NCI-H526 (cell line): ENCODE measurements around the gene GRK3.
"Not testable (repeated sequence)": the region's sequence is repeated elsewhere in the genome, so short reads cannot be mapped to it uniquely, and the experiment has no call there.

Experiments used
- DNase-seq, 2 experiments: peaks; one replicate each; lab custom pipeline; 2025; lab: John Stamatoyannopoulos, UW

Gene GRK3

DNA sequence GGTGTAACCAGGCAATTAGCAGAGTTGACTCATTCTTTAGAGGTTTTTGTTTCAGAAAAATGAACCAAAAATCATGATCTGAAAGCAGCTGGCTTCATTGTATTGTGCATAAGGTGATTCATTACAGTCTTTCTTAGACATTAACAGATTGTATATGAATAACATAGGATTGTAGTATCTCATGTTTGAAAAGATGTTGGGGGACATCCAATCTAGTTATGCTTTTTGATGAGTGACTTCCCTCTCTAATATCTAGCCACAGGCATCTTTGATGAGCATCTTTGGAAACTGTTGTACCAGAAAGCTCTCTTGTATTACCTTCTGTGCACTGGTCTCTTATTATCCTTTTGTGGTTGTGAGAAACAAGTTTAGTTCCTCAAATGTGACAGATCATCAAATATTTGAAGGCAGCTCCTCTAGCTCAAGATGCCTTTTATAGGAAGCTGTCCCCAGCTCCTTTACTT is 8.3 kb downstream of the GRK3 start:
- no peak for DNase-seq

DNA sequence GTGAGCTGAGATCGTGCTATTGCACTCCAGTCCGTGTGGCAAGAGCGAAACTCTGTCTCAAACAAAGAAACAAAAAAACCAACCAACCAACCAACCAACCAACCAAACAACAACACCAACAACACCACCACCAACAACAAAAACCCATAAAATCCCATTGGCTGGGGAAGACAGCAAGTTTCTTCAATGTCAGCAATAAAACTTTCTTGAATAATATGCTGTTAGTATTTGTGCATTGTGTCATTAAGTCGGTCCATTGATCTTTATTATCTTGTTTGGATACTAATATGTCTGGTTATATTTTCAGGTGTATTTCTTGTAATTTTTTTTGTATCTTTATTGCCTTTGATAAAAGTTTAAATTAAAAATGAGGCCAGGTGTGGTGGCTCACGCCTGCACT is 9.4 kb downstream of the GRK3 start:
- DNase-seq = no peak

DNA sequence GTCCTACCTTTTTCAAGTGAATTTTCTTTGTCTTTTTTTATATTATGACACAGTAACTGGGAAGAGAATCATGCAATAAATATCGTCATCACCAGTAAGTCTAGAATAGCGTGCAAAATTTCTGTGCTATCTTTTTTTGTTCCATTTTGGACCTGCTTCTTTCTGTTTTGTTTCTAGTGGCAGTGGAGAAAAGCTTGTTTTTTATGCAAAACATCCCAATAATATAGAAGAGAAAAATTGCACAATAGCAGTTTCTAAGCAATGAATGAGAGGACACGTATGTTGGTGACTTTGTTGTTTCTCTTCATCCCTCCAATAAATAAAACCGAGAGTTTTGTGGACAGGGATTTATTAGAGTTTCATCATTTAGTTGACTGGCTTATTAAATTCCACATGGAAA is 10.3 kb downstream of the GRK3 start:
- DNase-seq = no peak

DNA sequence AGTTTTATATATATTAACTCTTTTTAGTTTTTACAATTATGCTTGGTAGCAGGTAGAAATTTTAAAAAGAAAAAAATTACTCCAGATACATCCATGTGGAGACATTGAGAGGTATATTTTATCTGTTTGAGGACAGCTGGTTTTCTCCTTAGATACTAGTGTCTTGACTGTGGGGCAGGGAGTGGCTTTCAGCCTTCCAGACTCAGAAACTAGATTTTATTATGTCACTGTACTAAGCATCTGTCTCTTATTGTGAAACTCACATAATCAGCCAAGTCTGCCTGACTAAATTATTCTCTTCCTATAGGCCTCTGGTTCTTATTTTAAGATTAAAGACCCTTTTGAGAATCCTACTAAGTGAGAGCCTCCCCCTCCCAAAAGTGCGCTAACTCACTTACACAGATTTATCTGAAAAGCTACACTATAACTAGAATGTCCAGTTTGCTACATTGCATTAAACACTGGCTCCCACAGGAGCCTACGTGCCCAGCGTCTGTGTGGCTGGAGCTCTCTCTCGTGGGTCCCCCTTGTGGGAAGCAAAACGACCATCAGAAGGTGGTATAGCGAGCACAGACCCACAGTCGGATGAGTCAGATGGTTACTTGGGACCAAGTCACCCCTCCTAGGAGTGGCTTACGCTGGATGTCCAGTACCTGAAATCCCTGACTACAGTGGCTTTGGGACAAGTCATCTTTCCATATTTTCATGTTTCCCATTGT is 11.4 kb downstream of the GRK3 start:
- DNase-seq = not testable (repeated sequence)

DNA sequence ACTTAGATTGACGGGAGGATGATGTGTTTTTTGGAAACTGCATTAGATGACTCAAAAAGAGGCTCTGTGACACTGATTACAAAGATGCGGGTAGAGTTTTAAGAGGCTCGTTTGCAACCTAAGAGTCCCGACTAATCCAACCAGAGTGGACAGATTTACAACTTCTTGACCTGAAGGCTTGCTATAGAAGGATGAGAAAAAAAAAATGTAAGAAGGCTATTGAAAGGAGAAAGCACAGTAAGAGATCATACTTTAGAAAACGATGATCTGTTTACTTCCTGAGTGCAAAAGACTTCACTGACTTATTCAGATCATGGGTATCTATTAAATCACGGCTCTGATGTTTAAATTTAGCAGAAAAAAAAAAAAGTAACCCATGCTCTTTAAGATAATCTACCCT is 17.0 kb downstream of the GRK3 start:
- not testable (repeated sequence) for DNase-seq

DNA sequence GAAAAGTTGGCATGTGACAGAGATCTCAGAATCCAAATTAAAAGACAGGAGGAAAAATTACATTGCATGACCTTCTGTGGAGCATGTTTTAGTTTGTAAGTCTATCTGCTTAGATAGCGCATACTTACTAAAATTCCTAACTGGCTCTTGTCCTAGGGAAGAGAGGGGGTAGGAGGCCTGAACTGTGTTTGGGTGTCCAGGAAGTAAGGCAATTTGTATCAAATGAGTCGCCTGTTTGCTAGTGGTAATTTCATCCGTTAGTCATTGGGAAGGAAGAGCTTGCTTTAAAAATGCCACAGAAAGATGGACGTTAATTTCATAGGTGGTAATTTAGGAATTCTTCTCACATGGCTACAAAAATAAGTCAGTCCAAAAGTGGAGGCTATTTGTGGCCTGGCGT is 18.5 kb downstream of the GRK3 start:
- no peak for DNase-seq

DNA sequence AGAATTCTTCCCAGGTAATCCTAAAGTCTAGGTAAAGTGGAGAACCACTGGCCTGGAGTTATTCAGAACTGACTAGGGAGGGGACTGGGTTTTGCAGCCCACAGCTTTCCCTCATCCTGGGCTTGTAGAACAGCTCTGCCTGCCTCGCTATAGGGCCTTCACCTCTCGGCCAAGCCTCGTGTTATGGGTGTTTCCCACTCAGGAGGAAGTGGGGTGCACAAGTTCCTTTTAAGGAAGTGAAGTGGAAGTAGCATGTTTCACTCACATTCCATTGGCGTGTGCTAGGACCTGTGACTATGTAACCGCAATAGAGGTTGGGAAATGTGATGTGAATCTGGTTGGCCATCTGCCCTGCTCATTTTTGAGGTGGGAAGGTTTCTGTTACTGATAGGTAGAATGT is 20.5 kb downstream of the GRK3 start:
- not testable (repeated sequence) for DNase-seq

DNA sequence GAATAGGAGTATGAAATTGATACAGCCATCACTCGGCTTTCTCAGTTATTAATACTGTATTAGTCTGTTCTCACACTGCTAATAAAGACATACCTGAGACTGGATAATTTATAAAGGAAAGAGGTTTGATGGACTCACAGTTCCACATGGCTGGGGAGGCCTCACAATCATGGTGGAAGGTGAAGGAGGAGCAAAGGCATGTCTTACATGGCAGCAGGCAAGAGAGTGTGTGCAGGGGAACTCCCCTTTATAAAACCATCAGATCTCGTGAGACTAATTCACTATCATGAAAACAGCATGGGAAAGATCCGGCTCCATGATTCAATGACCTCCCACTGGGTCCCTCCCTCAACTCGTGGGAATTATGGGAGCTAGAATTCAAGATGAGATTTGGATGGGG is 25.2 kb downstream of the GRK3 start:
- not testable (repeated sequence) for DNase-seq

DNA sequence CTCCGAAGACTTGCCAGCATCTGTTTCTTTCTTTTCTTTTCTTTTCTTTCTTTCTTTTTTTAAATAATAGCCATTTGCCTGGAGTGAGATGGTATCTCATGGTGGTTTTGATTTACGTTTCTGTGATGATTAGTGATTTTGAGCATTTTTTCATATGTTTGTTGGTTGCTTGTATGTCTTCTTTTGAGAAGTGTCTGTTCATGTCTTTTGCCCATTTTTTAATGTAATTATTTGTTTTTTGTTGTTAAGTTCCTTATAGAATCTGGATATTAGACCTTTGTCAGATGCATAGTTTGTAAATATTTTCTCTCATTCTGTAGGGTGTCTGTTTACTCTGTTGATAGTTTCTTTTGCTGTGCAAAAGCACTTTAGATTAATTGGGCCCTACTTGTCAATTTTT is 28.8 kb downstream of the GRK3 start:
- DNase-seq = not testable (repeated sequence)

DNA sequence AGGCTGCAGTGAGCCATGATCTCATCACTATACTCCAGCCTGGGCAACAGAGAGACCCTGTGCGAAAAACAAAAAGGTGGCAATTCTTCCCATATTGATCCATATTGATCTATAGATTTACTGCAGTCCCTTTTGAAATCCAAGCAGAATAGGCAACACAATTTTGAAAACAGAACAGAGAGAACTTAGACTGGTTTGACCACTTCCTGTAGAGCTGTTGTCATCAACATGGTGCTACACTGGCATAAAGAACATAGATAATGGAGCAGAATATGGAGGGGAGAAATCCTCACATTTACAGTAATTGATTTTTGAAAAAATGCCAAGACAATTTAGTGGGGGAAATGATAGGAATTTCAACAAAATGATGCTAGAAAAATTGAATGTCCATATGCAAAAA is 34.1 kb downstream of the GRK3 start:
- DNase-seq = no peak

DNA sequence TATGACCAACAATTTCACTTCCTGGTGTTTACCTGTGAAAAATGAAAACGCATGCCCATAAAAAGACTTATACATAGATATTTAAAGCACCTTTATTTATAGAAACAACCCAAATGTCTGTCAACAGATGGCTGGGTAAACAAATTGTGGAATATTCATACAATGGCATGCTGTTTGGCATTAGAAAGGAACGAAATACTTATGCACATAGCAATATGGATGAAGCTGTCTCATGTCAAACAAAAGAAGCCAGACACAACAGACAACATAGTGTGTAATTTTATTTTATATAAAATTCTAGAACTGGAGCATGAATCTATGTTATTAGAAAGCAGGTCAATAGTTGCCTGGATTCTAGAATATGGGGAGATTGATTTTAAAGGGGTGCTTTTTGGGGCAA is 38.0 kb downstream of the GRK3 start:
- no peak for DNase-seq

DNA sequence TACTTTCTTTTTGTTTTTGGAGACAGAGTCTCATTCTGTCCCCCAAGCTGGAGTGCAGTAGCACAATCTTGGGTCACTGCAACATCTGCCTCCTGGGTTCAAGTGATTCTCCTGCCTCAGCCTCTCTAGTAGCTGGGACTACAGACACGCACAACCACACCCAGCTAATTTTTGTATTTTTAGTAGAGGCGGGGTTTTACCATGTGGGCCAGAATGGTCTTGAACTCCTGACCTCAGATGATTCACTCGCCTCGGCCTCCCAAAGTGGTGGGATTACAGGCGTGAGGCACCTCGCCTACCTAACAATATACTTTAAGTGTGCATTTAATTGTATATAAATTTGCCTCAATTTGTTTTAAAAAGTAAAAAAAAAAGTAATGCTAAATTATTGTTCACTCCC is 38.4 kb downstream of the GRK3 start:
- no peak for DNase-seq

DNA sequence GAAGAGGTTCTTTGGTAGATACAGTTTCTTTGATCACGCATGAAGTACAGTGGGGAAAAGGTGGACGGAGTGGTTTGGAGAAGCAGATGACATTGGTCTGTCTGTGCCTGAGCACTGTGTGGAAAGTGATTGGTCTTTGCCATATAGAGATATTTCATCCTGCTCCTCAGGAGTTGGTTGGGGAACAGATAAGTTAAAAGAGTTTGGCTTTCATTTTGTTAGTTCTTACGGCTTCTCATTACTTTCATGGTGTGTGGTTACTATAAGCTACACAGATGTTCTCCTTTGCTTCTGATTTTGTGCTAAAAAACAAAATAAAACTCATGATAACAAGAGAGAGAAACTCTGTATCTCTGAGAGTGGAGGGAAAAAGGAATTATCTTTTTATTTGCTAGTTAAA is 40.7 kb downstream of the GRK3 start:
- DNase-seq = not testable (repeated sequence)

DNA sequence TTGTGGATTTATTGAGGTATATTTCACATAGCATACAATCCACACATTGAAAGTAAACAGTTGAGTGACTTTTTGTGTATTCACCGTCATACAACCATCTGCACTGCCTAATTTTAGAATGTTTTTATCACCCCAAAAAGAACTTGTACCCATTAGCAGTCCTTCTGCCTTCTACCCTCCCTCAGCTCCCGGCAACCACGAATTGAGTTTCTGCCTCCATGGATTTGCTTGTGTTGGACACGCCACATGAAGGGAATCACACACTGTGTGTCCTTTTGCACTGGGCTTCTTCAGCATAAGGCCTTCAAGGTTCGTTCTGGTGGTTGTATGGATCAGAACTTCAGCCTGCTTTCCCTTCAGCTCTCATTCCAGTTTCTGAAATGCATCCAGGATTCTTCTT is 41.1 kb downstream of the GRK3 start:
- DNase-seq = not testable (repeated sequence)

DNA sequence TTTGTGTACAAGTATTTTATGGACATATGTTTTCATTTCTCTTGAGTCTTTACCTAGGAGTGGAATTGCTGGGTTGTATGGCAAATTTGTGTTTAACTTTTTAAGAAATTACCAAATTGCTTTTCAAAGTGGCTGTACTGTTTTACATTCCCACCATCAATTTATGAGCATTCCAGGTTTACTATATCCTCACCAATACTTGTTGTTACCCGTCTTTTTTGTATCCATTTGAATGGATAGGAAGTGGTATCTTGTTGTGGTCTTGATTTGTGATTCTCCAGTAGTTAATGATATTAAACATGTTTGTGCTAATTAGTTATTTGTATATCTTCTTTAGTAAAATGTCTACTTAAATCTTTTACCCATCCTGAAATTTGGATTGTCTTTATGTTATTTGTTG is 46.8 kb downstream of the GRK3 start:
- DNase-seq = not testable (repeated sequence)

DNA sequence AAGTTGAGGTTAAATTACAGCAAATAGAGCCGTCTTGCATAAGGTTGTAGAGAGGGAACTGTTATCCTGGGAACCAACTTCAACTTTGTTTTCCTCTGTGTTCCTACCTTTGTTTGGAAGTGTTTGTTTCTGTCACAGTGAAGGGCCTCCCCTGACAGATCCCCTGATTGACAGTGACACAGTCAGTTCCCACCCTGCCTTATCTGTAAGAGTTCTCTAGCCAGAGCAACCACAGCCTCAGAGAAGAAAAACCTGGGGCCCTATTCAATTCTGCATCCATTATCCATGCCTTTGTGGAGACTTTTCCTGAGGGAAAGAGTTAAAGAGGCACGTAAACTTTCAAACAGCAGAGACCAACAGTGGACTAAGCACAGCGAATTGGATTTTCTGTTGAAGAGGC is 48.7 kb downstream of the GRK3 start:
- DNase-seq = not testable (repeated sequence)

DNA sequence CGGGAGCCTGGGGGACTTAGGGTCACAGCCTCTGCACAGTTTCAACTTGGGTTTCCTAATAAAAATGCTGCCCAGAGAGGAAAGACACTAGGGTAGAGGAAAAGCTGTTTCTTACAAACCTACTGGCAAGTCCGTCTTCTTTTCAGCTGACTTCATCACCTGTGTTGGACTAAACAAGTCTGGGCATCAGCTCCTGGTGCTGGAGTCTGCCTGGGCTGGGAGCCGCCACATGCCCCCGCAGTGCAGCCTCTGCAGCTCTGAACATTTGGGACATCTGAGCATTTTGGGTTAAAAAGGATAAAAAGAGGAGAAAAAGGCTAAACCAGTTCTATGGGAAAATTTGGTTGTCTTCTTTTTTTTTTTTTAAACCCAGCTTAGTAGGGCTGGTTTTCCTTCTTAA is 49.1 kb downstream of the GRK3 start:
- not testable (repeated sequence) for DNase-seq

DNA sequence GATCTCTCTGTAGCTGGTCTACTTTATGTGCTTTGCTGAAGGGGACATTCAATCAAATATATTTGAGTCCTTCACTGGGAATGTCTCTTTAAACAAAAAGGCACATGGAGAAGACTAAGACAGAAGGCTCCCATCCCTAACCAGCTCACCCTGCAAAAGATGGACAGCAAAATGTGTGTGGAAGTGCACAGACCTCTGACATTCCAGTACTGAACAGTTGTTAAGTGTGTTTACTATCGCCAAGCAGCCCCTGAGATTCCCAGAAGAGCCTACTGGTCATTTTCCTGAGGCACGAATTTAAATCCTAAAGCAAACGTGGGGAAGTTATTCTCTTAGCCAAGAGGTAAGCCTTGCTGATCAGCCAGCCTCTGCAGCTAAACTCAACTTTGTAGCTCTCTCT is 50.3 kb downstream of the GRK3 start:
- DNase-seq = not testable (repeated sequence)

DNA sequence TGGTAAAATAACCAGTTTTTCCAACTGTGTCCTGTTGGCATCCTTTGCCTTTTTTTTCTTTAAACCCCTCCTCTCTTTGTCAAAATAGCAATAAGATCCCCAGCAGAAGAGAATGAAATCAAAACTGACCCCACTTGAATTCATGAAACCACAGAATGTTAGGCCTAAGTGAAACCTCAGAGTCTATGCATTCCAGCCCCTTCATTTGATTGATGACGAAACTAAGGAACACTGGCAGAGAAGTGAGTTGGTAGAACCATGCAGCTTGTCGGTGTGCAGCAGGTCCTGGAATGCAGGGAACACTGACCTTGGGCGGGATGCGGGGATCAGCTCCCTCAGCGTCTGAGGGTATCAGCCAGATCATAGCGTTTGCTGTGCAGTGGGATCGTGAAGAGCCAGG is 57.5 kb downstream of the GRK3 start:
- no peak for DNase-seq

DNA sequence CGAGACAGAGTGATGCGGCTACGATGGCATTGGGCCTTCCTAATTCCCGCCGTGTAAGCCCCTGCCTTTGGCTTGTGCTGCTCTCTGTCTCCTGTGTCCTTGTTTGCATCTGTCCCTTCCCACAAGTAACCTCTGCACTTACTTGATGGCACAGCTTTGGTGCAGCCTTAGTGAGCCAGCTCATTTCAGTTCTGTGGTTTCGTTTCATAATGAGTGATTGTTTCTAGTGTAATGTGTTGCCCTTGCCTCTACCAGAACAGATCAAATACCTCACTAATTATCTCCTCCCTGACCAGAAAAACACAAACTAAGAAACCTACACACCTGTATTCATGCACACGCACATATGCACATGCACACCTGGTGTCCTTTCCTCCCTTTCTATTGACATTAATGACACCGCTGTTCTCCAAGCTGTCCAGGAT is 58.8 kb downstream of the GRK3 start:
- peak; percentile 65 to 81 for DNase-seq

DNA sequence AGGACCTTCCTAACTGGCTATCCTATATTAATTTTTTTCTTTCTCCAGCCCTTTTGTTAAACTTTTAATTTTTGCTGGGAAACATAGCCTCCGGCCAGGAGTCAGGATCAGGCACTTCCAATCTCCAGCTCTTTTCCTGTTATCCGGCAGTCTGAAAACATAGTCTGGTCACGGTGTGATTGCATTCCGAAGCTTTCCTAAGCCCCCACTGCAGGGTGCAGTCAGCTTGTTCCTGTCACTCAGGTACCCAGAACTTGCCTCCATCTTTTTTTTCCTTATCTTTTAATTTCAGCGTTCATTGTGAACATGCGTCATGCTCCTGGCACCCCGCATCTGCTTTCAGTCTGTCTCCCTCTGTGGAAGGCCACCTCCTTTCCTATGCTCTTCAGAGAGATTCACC is 59.4 kb downstream of the GRK3 start:
- no peak for DNase-seq

DNA sequence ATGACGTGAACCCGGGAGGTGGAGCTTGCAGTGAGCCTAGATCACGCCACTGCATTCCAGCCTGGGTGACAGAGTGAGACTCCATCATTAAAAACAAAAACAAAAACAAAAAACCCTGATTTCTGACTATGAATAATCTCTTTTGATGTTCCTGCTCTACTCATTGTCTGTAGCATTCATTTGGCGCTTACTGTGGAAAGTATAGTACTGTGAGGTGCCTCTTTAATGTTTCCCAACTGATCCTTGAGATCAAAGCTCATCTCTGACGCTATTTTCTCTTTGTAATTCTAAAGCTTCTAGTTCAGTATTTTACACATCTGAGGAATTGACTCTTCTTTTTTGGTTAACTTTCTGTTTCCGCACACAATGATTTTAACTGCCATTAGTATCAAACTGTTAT is 60.0 kb downstream of the GRK3 start:
- no peak for DNase-seq

DNA sequence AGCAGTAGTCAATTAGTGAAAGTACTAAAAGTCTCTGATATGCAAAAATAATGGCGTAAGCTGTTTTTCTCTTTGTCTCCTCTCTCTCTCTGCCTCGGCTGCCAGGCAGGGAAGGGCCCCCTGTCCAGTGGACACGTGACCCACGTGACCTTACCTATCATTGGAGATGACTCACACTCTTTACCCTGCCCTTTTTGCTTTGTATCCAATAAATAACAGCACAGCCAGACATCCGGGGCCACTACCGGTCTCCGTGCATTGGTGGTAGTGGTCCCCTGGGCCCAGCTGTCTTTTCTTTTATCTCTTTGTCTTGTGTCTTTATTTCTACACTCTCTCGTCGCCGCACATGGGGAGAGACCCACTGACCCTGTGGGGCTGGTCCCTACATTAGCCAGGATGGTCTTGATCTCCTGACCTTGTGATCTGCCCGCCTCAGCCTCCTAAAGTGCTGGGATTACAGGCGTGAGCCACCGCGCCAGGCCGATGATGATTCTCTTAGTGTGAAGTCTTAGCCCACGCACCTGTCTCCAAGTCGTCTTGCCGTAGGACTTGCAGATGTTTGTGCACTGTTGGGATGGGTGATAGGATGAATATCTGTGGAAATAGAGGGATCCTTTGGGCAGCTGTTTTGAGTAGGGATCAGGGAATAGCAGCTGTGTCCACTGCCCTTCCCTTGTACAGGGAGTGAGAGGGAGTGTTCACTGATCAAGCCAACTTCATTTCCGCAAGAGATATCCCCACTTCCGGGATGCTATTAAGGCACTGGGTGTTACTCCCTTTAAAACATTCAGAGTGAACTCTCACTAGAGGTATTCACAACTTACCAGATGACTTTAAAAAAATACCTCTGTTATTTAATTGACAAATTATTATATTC is 61.5 kb downstream of the GRK3 start:
- DNase-seq = peak in 1 of 2 experiments; percentile 33
